ENCODE results near the gene WFDC2. TPM values are rescaled to one million over a fixed set of nuclear protein-coding genes. Genes with fewer than 3 reads are reported as not detected.
A peak's percentile ranks its signal among the peaks of the same experiment; 100 is the strongest.

WFDC2 gene, protein sequence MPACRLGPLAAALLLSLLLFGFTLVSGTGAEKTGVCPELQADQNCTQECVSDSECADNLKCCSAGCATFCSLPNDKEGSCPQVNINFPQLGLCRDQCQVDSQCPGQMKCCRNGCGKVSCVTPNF
- total RNA-seq (2014; rRNA removed; shearing (Covaris generic)), result not detected in 2 replicates

DNA sequence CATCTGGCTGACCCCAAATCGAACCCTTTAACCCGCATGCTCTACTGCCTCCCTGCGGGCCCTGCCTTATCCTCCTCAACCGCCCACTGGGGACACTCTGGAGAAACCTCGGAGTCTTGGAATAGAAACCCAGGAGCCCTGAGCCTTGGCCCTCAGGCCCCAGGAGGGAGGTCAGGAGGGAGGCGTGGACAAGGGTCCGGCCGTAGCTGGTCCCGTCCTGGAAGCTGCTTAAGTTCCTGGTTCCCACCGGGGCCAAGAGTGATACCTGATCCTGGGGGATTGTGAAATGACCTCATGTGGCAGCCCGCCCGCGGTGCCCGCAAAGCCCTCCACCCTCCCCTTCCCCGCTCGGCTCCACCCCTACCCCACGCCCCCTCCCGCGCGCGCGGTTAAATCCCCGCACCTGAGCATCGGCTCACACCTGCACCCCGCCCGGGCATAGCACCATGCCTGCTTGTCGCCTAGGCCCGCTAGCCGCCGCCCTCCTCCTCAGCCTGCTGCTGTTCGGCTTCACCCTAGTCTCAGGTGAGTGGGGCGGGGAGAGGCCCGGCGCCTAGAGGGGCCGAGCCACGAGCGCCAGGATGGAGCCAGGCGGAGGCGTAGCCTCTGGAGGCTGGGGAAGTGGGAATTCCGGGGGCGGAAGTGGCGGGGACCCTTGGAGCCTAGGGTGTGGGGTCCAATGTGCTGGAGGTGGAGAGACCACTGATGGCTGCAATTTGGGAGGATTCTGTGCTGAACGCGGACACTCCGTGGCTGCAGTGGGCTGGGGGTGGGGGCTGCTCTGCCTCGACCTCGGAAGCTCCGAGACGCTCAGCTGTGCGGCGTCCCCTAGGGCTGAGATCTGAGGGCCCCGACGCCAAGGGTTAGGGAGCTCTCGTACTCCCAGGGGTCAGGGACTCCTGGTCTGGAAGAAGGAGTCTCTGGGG lies at the start of gene WFDC2:
Gene WFDC2 (plus strand): TSS at position 418 of the 926 bp plus-strand sequence. CDS start 29 bp downstream, at position 447.
- no peak for DNase-seq (ENCODE audit: low read depth)

DNA sequence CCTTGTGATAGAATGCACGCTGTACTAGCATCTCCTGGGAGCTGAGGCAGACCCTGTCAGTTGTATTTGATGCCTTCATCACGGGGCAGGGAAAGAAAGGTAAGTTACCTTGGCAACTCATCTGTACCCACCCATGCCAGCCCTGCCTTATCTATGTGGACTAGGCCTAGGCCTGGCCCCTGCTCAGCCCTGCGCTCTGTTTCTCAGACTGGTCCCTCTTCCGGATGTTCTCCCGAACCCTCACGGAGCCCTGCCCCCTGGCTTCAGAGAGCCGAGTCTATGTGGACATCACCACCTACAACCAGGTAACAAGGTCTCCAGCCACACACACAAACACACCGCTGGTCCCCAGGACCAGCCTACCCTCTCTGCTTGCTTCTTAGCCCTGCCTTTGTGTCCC lies 49.4 kb upstream of the WFDC2 start:
- no peak for DNase-seq (ENCODE audit: low read depth)

DNA sequence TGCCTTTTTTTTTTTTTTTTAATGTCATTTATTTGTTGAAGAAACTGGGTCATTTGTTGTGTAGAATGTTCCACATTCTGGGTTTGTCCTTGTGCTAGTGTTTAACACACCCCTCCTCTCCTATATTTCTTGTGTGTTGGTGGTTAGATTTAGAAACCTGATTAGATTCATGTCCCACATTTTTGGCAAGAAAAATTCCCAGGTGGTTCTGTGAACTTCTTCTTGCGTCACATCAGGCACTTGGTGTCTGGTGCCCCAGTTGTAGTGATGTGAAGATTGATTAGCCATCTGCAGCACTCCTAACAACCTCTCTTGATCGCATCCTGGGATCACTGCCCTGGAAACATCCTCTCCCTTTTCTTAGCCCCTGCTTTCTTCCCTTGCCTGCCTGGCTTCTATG lies 45.9 kb upstream of the WFDC2 start:
- no peak for DNase-seq (ENCODE audit: low read depth)

DNA sequence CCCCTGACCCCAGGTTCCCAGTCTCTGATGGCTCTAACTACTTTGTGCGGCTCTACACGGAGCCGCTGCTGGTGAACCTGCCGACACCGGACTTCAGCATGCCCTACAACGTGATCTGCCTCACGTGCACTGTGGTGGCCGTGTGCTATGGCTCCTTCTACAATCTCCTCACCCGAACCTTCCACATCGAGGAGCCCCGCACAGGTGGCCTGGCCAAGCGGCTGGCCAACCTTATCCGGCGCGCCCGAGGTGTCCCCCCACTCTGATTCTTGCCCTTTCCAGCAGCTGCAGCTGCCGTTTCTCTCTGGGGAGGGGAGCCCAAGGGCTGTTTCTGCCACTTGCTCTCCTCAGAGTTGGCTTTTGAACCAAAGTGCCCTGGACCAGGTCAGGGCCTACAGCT lies 44.0 kb upstream of the WFDC2 start:
- no peak for DNase-seq (ENCODE audit: low read depth)

DNA sequence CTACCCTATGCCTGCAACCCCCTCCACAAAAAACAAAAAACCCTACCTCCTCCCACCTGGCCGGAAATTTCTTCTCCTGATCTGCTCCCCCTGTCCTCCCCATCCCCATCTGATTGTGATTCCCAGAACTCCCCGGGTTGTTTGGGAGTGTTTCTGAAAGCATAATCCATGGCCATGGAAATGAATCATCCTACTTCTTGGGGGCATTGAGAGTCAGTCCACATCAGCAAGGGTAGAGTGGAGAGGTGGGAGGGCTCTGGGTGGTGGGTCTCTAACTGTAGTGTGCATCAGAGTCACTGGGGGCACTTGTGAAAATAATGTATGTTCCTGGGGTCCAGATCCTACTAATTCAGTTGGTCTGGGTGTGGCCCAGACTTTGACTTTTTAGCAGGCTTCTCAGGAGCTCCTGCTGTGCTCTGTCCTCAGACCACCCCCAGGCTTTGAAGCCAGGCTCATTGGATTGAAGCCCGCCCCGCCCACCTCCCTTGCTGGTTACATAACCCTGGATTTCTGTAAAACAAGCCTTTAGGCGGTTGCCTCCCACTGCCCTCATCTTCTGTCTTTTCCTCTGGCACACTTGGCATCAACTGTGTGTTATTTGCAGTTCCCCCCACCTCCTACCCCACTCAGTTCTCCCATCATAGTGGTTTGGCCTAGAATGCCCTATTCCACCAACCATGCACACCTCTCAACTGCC lies 43.1 kb upstream of the WFDC2 start:
- no peak for DNase-seq (ENCODE audit: low read depth)

DNA sequence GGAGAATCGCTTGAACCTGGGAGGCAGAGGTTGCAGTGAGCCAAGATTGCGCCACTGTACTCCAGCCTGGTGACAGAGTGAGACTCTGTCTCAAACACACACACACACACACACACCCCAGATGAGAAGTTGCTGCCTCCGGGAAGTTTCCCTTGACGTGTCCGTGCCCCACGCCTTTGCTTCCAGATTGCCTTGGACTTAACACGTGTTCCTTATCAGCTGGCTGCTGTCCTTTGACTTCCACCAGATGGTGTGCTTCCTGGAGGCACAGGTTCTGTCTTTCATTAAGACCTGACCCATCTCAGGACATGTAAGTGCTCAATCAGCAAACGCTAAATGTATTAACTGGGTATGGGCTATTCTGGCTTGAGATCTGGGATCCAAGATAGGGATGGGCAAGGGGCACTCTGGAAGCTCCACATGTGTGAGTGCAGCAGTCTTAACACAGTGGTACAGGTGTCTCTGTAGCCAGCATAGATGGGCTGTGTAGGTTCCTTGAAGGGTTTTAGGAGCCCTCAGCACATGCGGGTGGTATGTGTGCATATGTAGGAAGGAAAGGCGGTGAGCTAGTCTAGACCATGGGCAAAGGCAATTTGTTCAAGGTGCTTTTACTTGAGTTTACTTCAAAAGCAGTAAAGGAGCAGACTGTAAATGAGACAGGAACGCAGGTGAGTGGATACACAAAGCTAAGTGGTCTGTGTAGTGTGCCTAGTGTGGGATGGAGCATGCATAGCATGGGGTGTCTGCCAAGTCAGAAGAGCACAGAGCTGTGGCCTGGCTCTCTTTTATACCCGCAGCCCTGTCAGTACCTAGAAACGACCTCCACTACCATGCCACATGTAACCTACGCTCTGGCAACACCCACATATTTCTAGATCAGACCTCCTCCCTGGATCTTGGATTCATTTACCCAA lies 42.1 kb upstream of the WFDC2 start:
- DNase-seq (ENCODE audit: low read depth), result no peak

DNA sequence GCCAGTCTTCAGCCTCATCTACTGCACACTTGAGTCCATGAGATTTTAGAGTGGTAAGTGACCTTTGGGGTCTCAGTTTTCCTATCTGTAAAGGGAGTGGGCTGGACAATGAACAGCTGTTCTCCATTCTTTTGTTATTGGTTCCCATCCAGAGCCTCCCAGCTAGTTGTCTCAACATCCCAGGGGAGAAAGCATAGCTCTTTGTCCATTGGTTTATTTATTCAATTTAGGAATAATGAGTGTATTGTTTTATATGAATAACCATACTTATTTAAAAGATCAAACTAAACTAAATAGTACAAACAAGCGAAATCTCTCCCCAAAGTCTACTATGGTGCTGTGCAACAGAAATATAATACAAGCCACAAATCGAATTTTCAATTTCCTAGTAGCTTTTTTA lies 39.9 kb upstream of the WFDC2 start:
- DNase-seq (ENCODE audit: low read depth), result no peak

DNA sequence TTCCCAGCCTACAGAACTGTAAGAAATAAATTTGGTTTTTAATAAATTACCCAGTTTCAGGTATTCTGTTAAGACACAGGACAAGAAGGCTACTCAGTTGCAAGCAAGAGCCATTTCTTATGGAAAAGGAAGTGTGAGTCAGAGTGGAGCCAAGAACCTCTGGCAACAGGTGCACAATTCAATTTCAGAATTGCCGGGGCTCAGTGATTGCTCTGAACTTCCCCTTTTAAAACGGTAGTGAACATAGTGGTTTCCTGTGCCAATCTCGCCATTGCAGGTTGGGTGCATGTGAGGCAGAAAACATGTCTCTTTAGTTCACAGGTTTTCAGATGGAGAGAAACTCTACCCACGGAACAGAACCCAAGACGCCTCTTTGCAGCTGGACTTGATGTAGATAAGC lies 37.3 kb upstream of the WFDC2 start:
- DNase-seq (ENCODE audit: low read depth), result no peak

DNA sequence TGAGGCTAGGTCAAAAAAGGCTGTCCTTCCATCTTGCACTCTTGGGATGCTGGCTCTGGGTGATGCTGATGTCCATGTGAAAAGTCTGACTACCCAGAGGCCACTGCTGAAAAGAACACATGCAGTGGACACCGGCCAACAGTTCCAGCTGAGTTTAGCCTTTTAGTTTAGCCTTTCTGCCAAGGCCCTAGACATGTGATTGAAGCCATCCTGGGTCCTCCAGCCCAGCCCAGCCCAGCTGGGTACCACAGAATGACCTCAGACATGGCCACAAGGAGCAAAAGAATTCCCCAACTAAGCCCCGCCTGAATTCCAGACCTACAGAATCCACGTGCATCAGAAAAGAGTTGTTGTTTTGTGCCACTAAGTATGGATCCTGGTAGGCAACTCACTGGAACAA lies 36.2 kb upstream of the WFDC2 start:
- DNase-seq (ENCODE audit: low read depth), result no peak

DNA sequence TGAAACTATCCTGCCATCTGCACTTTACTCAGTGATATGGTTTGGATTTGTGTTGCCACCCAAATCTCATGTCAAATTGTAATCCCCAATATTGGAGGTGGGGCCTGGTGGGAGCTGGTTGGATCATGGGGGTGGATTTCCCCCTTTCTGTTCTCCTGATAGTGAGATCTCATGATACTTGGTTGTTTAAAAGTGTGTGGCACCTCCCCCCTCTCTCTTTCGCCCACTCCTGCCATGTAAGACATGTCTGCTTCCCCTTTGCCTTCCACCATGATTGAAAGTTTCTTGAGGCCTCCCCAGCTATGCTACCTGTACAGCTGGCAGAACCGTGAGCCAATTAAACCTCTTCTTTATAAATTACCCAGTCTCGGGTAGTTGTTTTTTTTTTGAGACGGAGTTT lies 35.6 kb upstream of the WFDC2 start:
- no peak for DNase-seq (ENCODE audit: low read depth)

DNA sequence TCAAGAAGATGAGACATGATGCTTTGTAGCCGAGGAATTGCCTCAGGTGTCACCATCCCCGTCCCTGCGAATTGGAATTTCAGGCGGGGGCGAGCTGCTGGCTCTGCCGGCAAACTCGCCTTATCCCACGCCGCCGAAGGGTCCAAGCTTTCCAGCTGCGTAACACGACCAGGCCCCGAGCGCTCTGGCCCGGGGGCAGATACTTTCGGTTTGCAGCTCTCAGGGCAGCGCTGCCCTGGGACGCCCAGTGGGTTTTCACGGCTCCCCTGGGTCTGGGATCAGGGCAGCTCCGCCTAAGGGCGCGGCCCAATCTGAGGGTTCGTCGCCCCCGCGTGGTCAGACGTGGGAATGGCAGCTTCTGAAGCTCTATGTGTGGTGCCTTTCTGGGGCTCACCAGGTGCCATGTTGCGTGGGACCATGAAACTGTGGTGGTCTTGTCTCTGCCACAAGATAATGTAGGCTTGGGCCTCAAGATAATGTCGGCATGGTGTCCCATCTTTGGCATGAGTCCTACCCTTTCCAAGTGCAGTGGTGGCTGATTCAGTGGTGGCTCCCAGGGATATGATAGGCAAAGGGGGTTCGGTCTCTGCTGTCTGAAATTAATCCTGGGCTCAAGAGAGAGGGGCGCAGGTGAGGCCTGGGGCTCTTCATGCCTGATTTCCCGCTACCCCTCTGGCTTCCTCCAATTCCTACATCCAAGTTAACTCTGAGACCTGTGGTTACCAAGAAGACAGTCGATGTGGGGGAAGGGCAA lies 32.6 kb upstream of the WFDC2 start:
- DNase-seq (ENCODE audit: low read depth), result peak; percentile 89

DNA sequence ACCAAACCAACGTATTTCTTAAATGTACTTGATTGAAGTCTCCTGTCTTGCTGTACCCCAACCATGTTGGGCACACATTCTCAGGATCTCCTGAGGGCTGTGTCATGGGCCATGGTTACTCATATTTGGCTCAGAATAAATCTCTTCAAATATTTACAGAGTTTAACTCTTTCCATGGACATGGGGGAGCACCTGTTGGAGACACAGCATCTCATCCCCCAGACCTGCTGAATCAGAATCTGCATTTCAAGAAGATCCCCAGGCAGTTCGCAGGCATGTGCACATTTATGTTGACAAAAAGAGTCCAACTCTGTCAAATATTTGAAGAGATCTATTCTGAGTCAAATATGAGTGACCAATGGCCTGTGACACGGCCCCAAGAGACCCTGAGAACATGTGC lies 29.1 kb upstream of the WFDC2 start:
- DNase-seq (ENCODE audit: low read depth), result no peak

DNA sequence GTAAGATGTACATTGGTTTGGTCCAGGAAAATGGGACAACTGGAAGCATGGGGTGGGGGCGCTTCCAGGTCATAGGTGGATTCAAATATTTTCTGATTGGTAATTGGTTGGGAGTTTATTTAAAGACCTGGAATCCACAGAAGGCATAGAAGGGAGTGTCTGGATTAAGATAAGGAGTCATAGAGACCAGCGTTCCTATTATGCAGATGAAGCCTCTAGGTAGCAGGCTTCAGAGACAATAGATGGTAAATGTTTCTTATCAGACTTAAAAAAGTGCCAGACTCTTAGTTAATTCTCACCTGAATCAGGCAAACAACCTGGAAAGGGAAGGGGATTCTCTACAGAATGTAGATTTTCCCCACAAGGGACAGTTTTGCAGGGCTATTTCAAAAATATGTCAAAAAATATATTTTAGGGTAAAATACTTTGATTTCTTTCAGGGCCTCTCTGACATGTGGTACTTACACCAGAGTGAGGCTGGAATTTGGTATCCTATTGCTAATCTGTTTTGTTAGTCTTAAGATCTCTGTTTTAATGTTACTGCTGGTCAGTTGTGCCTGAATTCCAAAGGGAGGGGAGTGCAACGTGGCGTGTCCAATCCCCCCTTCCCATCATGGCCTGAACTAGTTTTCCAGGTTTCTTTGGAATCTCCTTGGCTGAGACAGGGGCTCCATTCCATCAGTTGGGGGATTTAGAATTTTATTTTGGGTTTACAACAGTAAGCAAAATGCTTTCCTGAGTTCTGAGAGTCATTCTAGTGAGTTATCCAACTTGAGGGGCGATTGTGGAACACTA lies 28.5 kb upstream of the WFDC2 start:
- DNase-seq (ENCODE audit: low read depth), result no peak

DNA sequence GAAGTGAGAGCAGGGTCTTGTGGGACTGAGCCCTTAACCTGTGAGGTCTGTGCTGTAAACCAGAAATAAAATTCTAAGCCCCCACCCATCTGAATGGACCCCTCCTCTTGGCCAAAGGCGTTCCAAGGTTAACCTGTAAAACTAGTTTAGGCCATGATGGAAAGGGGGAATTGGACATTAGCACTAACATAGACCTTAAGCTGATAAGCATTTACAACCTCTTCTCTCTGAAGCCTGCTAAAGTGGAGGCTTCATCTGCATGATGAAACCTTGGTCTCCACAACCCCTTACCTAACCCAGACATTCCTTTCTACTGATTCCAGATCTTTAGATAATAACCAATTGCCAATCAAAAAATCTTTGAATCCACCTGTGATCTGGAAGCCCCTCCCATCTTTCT lies 27.8 kb upstream of the WFDC2 start:
- DNase-seq (ENCODE audit: low read depth), result no peak

DNA sequence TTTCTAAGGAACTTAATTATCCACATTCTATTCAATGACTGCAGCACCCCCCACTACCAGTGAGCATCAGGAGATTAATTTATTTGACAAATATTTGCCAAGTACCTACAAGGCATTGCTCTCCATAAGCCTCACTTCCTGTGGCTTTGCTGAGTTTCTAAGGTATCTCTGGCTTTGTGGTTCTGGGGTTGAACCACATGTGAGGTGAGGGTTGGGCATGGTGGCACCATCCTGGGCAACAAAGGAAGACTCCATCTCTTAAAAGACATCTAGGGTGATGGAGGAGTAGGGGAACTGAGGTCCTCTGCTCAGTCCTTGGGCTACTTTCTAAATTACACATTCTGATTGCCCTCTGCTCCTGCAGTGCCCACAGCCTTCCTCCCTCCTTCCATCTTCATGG lies 25.5 kb upstream of the WFDC2 start:
- no peak for DNase-seq (ENCODE audit: low read depth)

DNA sequence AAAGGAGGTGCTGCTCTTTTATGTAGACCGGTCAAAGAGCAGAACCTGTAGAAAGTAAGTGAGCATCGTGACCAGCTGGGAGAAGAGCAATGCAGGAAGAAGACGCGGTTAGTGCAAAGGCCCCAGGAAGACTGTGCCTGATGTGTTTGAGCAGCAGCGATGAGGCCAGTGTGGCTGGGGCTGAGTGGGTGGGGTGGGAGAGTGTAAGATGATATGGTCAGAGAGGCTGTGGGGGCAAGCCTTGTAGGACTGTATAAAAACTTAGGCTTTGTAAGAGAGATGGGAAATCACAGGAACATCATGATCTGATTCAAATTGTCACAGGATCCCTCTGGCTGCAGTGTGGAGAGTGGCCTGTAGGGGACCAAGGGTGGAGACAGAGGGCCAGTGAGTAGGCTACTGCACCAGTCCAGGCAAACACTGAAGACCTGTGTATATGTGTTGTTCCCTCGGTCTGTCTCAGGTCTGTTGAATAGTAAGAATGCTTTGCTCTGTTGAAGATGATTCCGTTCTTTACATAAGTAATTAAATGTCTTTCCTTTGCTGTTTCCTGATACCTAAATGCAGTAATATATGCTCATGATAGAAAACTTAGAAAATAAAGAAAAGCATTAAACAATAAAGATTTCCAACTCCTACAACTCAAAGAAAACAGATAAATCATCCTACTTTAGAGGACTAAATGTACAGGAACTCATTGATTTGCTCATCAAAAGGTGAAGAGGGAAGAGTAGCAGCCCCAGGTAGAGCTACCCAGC lies 23.6 kb upstream of the WFDC2 start:
- peak; percentile 28 for DNase-seq (ENCODE audit: low read depth)

DNA sequence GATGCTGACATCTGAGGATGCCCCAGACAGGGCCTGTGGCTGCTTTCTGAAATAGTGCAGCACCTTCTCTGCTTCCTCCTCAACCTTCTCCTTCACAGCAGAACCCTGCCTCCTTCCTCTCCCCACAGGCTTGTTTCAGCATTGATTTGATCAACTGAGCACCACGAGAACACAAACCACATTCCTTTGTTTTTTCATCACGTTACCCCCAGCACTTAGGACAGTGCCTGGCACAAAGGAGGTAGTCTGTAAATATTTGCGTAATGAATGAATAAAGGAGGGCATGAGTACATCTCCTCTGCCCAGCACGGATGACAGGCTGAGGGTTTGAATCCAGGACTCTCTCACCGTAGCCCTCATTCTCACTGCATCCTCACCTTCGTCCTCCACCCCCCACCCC lies 21.3 kb upstream of the WFDC2 start:
- DNase-seq (ENCODE audit: low read depth), result no peak

DNA sequence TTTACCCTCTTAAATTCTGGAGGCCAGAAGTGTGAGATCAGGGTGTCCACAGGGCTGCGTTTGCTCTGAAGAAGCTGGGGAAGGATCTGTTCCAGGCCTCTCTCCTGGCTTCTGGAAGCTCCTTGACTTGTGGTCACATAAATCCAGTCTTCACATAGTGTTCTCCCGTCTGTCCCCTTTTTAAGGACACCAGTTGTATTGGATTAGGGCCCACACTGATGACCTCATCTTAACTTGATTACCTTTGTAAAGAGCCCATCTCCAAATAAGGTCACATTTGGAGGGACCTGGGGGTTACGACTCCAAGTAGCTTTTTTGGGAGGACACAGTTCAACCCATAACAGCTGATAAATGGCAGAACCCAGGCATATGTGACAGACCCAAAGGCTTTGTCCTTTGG lies 20.0 kb upstream of the WFDC2 start:
- no peak for DNase-seq (ENCODE audit: low read depth)

DNA sequence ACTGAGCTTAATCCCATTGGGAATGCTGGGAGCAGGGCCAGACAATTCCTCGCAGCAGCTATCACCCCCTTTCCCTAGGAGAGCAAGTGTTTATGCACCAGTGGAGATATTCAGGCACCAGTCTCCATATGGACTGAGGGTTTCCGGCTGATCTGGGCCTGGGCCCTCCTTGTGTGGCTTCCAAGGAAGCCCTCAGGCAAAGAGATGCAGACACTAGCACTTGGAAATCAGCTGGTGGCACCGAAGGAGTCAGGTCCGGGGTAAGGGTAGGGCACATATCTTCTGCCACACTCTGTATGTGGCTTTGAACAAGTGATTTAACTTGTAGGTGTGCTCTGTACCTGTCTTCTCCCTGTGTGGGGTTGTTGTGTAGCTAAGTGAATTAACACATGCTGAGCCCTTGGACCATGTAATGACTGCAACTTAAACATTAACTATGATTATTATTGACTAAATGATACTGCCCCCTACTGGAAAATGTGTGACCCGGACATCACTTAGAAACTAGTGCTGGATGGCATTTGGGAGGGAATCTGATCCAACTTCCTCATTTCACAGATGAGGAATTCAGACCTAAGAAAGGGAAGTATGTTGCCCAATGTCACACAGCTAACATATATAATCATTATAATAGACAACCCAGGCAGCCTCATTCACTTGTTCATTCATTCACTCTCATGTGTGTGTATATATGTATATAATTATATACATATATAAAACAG lies 19.3 kb upstream of the WFDC2 start:
- DNase-seq (ENCODE audit: low read depth), result peak; percentile 23
